Measurements from ENCODE around the gene ZW10.

The ZW10 gene

DNA sequence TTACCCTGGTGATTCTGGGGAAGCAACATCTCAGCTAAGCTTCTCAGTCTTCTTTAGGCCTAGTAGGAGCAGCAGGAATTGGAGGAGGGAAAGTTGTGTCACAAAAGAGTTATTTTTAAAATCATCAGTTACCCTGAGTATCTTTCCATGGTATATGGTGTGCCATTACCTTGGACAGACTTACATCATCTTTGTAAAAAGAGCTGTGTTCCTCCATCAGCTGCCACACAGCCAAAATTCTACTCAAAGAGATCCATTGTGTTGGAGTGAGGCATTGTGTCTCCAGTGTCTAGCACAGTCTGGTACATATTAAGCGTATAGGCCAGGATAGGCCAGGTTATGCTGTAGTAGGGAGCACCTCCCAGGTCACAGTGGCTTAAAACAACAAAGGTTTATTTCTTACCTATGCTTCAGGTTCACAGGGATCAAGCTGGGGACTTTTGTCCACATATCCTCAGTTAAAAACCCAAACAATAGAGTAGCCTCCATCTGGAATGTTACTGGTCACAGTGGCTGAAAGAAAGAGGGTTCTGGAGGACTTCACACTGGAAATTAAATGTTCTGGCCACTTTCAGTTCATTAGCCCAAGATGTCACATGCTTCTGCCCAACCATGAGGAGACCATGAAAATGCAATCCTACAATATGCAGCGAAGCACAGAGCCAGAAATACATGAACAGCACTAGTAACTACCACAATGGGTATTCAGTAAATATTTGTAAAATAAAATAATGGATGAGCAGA, 57.4 kb downstream of the ZW10 start:
- H4K8ac ChIP-seq (ENCODE audit: low read length) = no peak overlapping the region
- WGBS = 100% methylated on average over 1 of the region's 2 CpGs

DNA sequence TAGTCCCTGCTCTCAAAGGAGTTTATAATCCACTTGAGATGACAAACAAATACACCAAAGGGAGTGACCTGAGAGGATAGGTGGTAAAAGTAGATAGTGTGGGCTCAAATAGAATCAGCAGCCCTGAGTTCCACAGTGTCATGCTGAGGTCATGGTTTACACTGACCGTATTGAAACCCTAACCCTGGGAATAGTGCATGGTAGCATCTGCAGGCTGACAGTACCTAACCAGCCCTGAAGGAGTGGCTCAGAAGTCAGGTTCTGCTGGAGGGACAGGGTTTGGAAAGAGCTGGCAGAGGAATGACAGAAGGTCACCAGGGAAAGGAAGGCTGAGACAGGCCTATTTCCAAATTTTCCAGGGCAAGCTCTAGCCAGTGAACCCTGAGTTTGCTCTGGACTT, 58.2 kb downstream of the ZW10 start:
- Histone ChIP-seq H3K14ac (ENCODE audit: low read length in 2 of 2) (no peak overlapping the region), H4K8ac (ENCODE audit: low read length) (no peak overlapping the region), H3K4me3 (ENCODE audit: insufficient read depth in 1 of 2, low read depth in 1 of 2, low read length in 2 of 2) (no peak overlapping the region), H3K27me3 (ENCODE audit: control insufficient read depth in 1 of 2, insufficient read depth in 1 of 2, low read length in 2 of 2) (no peaks in the 10 kb centered on the region), H2BK120ac (ENCODE audit: low read depth, low read length) (no peak overlapping the region), H3K4ac (ENCODE audit: low read depth in 1 of 2, low read length in 2 of 2) (no peak overlapping the region), H3K79me1 (replicated peaks; ENCODE audit: low read length, poor library complexity, severe bottlenecking) (no peaks in the 10 kb centered on the region), H3K4me1 (ENCODE audit: control insufficient read depth, insufficient read depth, low read depth, low read length) (no peaks in the 10 kb centered on the region), H2BK15ac (ENCODE audit: low read depth, poor library complexity, severe bottlenecking) (no peak overlapping the region), H3K27ac (ENCODE audit: low read length, poor library complexity, severe bottlenecking) (no peak overlapping the region), H2BK12ac (ENCODE audit: low read length in 2 of 2) (no peak overlapping the region), H2BK5ac (ENCODE audit: low read depth, low read length, poor library complexity, severe bottlenecking) (no peak overlapping the region), H3K9ac (ENCODE audit: low read length) (no peak overlapping the region), H3K18ac (ENCODE audit: low read depth in 1 of 2, low read length in 2 of 2) (no peak overlapping the region), H2AK5ac (ENCODE audit: low read length, severe bottlenecking) (no peak overlapping the region), H3K23ac (ENCODE audit: low read length in 2 of 2) (no peak overlapping the region), H2AFZ (ENCODE audit: low read depth, low read length) (no peak overlapping the region), H3K9me3 (ENCODE audit: control insufficient read depth, low read length) (peaks cover 7% of the 10 kb centered on the region), H3K4me2 (ENCODE audit: low read length, poor library complexity, severe bottlenecking) (no peak overlapping the region), H3K36me3 (ENCODE audit: control insufficient read depth in 1 of 2, insufficient read depth in 2 of 2, low read depth in 1 of 2, low read length in 2 of 2) (peaks cover 9 to 13% of the 10 kb centered on the region in 2 experiments), H4K91ac (ENCODE audit: low read length) (no peak overlapping the region)
- WGBS = 88% methylated on average over 1 of the region's 1 CpG
- DNase-seq = no peak

More for the DNA sequence above, 57.4 kb downstream of the ZW10 start:
- H2BK12ac ChIP-seq (ENCODE audit: low read length in 2 of 2) = no peak overlapping the region
- no peak overlapping the region for H3K27ac ChIP-seq (ENCODE audit: low read length, poor library complexity, severe bottlenecking)
- no peak overlapping the region for H3K4me3 ChIP-seq (ENCODE audit: insufficient read depth in 1 of 2, low read depth in 1 of 2, low read length in 2 of 2)
- no peak overlapping the region for H3K23ac ChIP-seq (ENCODE audit: low read length in 2 of 2)
- H2BK5ac ChIP-seq (ENCODE audit: low read depth, low read length, poor library complexity, severe bottlenecking) = no peak overlapping the region
- no peak overlapping the region for H3K18ac ChIP-seq (ENCODE audit: low read depth in 1 of 2, low read length in 2 of 2)
- H2AK5ac ChIP-seq (ENCODE audit: low read length, severe bottlenecking) = no peak overlapping the region
- no peak overlapping the region for H3K4ac ChIP-seq (ENCODE audit: low read depth in 1 of 2, low read length in 2 of 2)
- no peak for DNase-seq
- no peak overlapping the region for H3K14ac ChIP-seq (ENCODE audit: low read length in 2 of 2)
- no peak overlapping the region for H3K9ac ChIP-seq (ENCODE audit: low read length)
- H3K4me1 ChIP-seq (ENCODE audit: control insufficient read depth, insufficient read depth, low read depth, low read length) = no peaks in the 10 kb centered on the region
- no peak overlapping the region for H2BK15ac ChIP-seq (ENCODE audit: low read depth, poor library complexity, severe bottlenecking)
- H4K91ac ChIP-seq (ENCODE audit: low read length) = no peak overlapping the region
- H3K27me3 ChIP-seq (ENCODE audit: control insufficient read depth in 1 of 2, insufficient read depth in 1 of 2, low read length in 2 of 2) = no peaks in the 10 kb centered on the region
- H3K79me1 ChIP-seq (replicated peaks; ENCODE audit: low read length, poor library complexity, severe bottlenecking) = no peaks in the 10 kb centered on the region
- H3K9me3 ChIP-seq (ENCODE audit: control insufficient read depth, low read length) = peaks cover 2% of the 10 kb centered on the region
- H2AFZ ChIP-seq (ENCODE audit: low read depth, low read length) = no peak overlapping the region
- no peak overlapping the region for H3K4me2 ChIP-seq (ENCODE audit: low read length, poor library complexity, severe bottlenecking)
- H3K36me3 ChIP-seq (ENCODE audit: control insufficient read depth in 1 of 2, insufficient read depth in 2 of 2, low read depth in 1 of 2, low read length in 2 of 2) = peaks cover 9 to 13% of the 10 kb centered on the region in 2 experiments
- no peak overlapping the region for H2BK120ac ChIP-seq (ENCODE audit: low read depth, low read length)

DNA sequence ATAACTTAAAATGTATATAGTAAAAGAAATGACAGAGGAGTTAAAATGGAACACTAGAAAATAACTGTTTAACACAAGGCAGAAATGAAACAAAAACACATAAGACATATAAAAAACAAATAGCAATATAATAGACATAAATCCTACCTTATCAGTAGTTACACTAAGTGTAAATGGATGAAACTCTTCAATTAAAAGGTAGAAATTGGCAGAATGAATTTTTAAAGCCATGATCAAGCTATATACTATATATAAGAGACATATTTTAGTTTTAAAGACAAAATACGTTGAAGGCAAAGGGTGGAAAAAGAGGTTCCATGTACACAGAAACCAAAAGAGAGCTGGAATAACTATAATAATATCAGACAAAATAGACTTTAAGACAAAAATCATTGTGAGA, 62.5 kb downstream of the ZW10 start:
- Histone ChIP-seq H2BK5ac (ENCODE audit: low read depth, low read length, poor library complexity, severe bottlenecking) (no peak overlapping the region), H2AK5ac (ENCODE audit: low read length, severe bottlenecking) (no peak overlapping the region), H3K36me3 (ENCODE audit: control insufficient read depth in 1 of 2, insufficient read depth in 2 of 2, low read depth in 1 of 2, low read length in 2 of 2) (peaks cover 7 to 9% of the 10 kb centered on the region in 2 experiments), H3K4me2 (ENCODE audit: low read length, poor library complexity, severe bottlenecking) (no peak overlapping the region), H3K14ac (ENCODE audit: low read length in 2 of 2) (no peak overlapping the region), H3K9ac (ENCODE audit: low read length) (no peak overlapping the region), H3K18ac (ENCODE audit: low read depth in 1 of 2, low read length in 2 of 2) (no peak overlapping the region), H3K4ac (ENCODE audit: low read depth in 1 of 2, low read length in 2 of 2) (no peak overlapping the region), H4K91ac (ENCODE audit: low read length) (no peak overlapping the region), H3K9me3 (ENCODE audit: control insufficient read depth, low read length) (peaks cover 21% of the 10 kb centered on the region), H3K4me3 (ENCODE audit: insufficient read depth in 1 of 2, low read depth in 1 of 2, low read length in 2 of 2) (no peak overlapping the region), H2BK120ac (ENCODE audit: low read depth, low read length) (no peak overlapping the region), H4K8ac (ENCODE audit: low read length) (no peak overlapping the region), H3K23ac (ENCODE audit: low read length in 2 of 2) (no peak overlapping the region), H3K4me1 (ENCODE audit: control insufficient read depth, insufficient read depth, low read depth, low read length) (no peaks in the 10 kb centered on the region), H3K79me1 (replicated peaks; ENCODE audit: low read length, poor library complexity, severe bottlenecking) (no peaks in the 10 kb centered on the region), H2AFZ (ENCODE audit: low read depth, low read length) (no peak overlapping the region), H3K27me3 (ENCODE audit: control insufficient read depth in 1 of 2, insufficient read depth in 1 of 2, low read length in 2 of 2) (no peaks in the 10 kb centered on the region), H3K27ac (ENCODE audit: low read length, poor library complexity, severe bottlenecking) (no peak overlapping the region), H2BK12ac (ENCODE audit: low read length in 2 of 2) (no peak overlapping the region), H2BK15ac (ENCODE audit: low read depth, poor library complexity, severe bottlenecking) (no peak overlapping the region)
- no peak for DNase-seq
- WGBS = no CpG with 5 or more reads among the region's 1 CpG

- no peak for DNase-seq
- Histone ChIP-seq H3K9me3 (ENCODE audit: control insufficient read depth, low read length) (peaks cover 19% of the 10 kb centered on the region), H2BK15ac (ENCODE audit: low read depth, poor library complexity, severe bottlenecking) (no peak within 1 kb of the TSS), H3K36me3 (ENCODE audit: control insufficient read depth in 1 of 2, insufficient read depth in 2 of 2, low read depth in 1 of 2, low read length in 2 of 2) (no peaks in the 10 kb centered on the region), H3K18ac (ENCODE audit: low read depth in 1 of 2, low read length in 2 of 2) (no peak within 1 kb of the TSS), H3K79me1 (replicated peaks; ENCODE audit: low read length, poor library complexity, severe bottlenecking) (no peaks in the 10 kb centered on the region), H4K8ac (ENCODE audit: low read length) (no peak within 1 kb of the TSS), H2BK5ac (ENCODE audit: low read depth, low read length, poor library complexity, severe bottlenecking) (no peak within 1 kb of the TSS), H3K4me3 (ENCODE audit: insufficient read depth in 1 of 2, low read depth in 1 of 2, low read length in 2 of 2) (no peak within 1 kb of the TSS), H2AFZ (ENCODE audit: low read depth, low read length) (no peak within 1 kb of the TSS), H2BK120ac (ENCODE audit: low read depth, low read length) (no peak within 1 kb of the TSS), H4K91ac (ENCODE audit: low read length) (no peak within 1 kb of the TSS), H3K9ac (ENCODE audit: low read length) (no peak within 1 kb of the TSS), H3K27me3 (ENCODE audit: control insufficient read depth in 1 of 2, insufficient read depth in 1 of 2, low read length in 2 of 2) (no peaks in the 10 kb centered on the region), H2BK12ac (ENCODE audit: low read length in 2 of 2) (no peak within 1 kb of the TSS), H3K27ac (ENCODE audit: low read length, poor library complexity, severe bottlenecking) (no peak within 1 kb of the TSS), H3K23ac (ENCODE audit: low read length in 2 of 2) (no peak within 1 kb of the TSS), H3K4me2 (ENCODE audit: low read length, poor library complexity, severe bottlenecking) (no peak within 1 kb of the TSS), H3K4ac (ENCODE audit: low read depth in 1 of 2, low read length in 2 of 2) (no peak within 1 kb of the TSS), H2AK5ac (ENCODE audit: low read length, severe bottlenecking) (no peak within 1 kb of the TSS), H3K4me1 (ENCODE audit: control insufficient read depth, insufficient read depth, low read depth, low read length) (no peaks in the 10 kb centered on the region), H3K14ac (ENCODE audit: low read length in 2 of 2) (no peak within 1 kb of the TSS)
- 73% methylated on average over 4 of the region's 7 CpGs for WGBS
Observed at GRCh38 chr11:113705871-113706655, 67.4 kb downstream of the ZW10 start, which contains the start of gene TMPRSS5. TMPRSS5 (minus strand) TSS chr11:113706308; CDS start chr11:113706224, 84 bp downstream.

All from mesenchymal stem cell (in vitro differentiated cells and primary cell).